GM21381 (cell line): Measurements from ENCODE around the gene GALNT15.

Source experiments
- ATAC-seq: cut with Tn5 transposase; IDR thresholded peaks from one replicate; pipeline ENCODE4 v1.9.1; 2021; ENCODE audit warnings: mild to moderate bottlenecking, moderate library complexity; ENCODE audit not compliant: unreplicated experiment

GALNT15 gene

DNA sequence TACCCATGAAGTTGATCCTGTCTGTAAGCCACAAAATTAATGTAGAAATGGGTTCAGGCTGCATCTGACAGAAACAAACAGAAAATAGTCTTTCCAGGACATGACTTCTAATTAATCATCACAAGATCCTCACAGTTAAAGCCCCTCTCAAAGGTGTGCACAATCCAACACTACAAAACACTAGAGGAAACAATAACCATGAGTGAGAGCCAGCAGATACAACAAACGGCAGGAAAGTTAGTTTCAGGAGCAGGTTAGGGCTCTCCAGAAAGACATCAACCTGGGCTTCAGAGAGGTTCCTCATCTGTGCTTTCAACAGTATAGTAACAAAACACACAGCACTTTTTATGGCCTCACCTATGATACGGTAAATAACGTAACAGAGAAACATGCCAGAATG lies 47.5 kb downstream of the GALNT15 start:
- no peak for ATAC-seq

DNA sequence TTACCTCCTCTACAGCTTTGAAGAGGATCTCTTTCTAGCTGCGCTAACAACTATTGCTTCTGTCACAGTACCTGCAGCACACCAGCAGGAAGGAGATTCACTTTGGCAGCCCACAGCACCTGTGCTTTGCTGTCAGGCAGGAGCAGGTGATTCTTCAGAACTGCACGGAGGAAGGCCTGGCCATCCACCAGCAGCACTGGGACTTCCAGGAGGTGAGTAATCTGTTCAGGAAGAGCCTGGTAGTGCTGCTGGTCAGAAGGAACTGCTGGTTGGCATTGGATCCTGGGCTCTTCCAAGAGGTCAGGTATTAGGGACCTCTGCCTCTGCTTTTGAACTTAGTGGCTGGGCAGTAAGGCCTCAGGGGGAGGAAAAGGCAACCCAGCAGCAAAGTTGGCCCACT lies 48.1 kb downstream of the GALNT15 start:
- no peak for ATAC-seq

DNA sequence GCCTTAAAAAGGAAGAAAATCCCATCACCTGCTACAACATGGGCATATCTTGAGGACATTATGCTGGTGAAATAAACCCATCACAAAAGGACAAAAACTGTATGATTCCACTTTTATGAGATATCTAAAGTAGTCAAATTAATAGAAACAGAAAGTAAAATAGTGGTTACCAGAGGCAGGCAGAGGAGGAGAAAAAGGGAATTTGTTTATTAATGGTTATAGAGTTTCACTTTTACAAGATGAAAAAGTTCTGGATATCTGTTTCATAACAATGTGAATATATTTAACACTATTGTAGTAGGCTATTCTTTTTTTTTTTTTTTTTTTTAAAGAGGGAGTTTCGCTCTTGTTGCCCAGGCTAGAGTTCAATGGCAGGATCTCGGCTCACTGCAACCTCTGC lies 49.8 kb downstream of the GALNT15 start:
- ATAC-seq: no peak

DNA sequence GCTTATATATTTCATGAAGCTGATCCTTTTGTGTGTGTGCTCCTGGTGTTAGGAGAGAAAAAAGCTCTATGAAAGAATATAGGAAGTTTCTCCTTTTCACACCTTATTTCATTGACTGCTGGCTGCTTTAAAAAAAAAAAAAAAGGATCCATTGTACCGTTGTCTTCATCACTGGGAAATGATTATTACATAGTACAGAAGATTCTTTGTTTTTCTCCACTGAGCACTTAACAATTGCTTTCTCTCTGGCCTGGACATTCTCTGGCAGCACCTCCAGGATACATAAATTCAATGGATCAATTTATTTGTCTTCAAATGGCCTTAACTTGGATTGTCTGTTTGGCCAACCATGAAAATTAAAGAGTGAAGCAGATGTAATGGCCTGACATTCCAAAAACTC lies 53.1 kb downstream of the GALNT15 start:
- no peak for ATAC-seq

DNA sequence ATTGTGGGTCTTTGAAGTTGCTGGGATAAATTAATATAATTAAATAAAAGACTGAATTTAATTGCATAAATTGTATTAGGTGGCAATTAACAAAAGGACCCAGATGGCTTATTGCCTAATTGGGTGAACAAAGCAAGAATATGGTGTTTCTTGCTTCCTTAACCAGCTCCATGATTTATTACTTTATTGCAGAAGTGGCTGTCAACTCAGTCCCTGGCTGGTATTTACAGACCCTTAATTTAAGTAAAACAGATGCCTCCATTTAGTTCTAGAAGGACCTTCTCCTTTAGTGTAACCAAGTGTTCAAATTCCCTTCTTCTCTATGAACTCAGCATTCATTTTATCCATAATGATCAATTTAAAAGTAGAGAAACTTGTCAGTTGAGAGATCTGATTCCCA lies 55.2 kb downstream of the GALNT15 start:
- no peak for ATAC-seq

DNA sequence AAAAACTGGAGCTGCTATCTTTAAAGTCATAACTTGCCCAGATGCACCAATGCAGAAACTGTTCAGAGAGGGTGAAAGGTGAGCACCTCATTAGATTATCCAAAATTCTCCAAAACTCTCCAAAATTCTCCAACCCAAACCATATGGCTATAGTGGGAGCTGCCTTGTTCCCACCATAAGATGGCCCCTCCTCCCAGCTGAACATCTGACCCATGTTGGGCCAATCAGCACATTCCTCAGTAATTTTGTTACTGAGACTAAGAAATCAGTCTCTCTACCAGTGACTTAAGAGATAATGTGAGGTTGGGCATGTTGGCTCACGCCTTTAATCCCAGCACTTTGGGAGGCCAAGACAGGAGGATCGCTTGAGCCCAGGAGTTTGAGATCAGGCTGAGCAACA lies 57.5 kb downstream of the GALNT15 start:
- no peak for ATAC-seq

DNA sequence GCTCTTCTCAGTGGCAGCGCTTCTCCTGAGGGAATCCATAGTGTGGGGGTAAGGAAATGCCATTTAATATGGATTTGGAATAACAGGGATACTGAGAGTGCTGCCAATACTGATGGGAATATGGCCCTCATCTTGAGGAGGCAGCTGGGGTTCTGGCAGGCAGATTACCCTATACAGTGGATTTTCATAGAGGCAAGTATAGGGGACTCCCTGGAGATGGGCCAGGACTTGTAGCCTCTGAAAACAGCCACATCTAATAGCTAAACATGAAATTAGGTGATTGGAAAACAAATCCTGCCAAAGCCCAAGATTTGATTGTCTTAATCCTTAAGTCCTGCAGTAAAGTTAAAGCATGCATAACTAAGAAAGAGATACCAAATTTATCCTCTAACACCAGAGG lies 59.3 kb downstream of the GALNT15 start:
- no peak for ATAC-seq

DNA sequence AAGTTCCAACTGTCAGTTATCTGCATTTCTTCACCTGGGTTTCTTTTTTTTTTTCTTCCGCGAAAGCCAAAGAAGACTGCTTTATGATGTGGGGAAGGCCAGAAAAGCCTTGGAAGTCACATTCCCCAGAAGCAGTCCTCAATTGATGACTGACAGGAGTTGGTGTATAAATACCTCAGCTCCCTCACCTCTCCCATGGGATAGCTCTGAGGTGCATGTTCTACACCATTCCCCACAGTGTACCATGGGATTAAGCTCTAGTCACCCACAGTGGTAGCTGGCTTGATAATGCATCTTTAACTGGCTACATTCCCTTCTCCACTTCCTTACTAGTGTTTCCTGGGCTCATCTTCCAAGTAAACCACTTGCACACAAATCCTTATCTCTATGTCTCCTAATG lies 59.8 kb downstream of the GALNT15 start:
- no peak for ATAC-seq

DNA sequence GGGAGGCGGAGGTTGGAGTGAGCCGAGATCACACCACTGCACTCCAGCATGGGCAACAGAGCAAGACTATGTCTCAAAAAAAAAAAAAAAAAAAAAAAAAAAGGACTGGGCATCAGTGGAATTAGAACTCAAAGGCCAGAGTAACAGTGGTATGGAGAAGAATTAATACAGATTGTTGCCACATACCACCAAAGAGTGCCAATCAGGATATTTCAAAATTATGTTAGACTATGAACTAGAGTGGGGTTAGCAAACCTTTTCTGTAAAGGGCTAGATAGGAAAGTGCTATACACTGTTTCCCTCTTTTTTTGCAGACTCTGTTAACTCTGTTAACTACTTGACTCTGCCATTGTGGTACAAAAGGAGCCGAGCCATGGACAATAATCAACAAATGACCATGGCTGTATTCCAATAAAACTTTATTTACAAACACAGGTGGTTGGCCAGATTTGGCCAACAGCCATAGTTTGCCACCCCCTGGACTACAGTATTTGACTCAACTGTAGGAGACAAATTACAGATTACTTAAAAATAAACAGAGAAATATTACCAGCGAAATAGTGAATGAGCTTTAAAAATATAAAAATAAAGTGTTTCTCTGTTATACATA lies 61.7 kb downstream of the GALNT15 start:
- no peak for ATAC-seq

DNA sequence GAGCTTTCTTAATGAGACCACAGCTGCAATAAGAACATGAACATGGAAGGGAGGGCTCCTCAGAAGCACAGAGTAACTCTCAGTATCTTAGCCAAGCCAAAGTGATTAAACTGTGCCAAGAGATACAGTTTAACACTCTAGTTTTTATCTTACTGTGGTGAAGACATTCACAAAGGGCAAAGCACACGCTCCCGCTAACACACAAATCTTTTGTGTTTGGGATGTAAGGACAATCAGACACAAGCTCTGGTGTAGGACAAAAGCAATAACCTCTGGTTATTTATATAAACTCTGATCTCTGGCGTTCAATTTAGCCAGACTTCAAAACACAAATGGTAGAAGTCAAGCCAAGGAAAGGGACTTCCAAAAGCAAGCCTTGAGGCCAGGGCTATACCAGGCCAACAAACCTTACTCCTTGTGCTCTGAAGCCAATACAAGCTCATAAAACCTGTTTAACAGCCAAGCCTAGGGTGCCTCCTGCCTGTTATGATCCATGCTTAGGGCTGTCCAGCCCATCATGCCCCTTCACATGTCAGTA lies 62.4 kb downstream of the GALNT15 start:
- no peak for ATAC-seq

DNA sequence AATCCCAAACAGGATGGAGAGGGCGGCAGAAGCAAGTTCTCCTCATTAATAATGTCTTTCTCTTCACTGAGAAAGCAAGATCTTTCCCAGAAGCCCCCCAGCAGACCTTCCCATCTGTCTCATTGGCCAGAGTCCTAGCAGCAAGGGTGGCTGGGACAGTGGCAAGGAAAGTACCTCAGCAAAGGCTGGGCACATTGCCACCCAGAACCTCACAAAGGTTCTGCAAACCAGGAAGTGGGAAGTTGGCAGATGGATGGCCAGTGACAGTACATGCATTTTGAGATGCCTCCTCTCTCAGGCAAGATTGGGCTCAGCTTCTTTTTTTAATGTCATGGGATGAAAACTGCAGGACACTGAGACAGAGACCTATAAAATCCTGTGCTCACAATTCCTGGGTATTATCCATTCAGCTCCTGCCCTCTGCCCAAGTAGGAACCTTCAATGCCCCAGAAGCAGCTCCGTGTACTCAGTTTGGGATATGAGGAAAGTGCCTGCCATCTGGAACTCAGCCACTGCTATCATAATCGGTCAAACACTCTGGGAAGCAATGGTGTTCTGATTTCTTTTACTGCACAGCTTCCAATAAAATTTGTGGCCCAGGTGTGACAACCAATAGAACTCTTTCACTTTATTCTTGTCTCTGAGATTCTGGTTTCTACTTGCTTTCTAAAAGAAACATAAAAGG lies 64.7 kb downstream of the GALNT15 start:
- ATAC-seq: no peak

DNA sequence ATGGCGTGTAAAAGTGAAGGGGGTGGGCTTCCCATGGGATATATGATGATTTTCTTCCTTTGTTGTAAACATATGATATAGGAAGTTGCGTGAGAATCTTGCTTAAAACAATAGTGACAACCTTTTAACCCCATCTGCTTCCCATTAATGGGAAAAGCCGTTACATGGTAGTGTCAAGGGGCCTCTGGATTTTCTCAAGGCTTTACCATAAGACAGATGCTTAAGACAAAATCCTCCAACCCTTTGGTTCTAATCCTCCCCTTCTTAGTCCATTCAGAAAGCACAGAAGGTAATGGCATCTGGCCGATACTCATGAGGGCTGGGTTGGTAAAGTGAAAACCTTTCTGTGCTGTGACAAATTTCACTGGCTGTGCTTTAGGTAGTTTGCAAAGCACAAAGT lies 65.3 kb downstream of the GALNT15 start:
- ATAC-seq: no peak

DNA sequence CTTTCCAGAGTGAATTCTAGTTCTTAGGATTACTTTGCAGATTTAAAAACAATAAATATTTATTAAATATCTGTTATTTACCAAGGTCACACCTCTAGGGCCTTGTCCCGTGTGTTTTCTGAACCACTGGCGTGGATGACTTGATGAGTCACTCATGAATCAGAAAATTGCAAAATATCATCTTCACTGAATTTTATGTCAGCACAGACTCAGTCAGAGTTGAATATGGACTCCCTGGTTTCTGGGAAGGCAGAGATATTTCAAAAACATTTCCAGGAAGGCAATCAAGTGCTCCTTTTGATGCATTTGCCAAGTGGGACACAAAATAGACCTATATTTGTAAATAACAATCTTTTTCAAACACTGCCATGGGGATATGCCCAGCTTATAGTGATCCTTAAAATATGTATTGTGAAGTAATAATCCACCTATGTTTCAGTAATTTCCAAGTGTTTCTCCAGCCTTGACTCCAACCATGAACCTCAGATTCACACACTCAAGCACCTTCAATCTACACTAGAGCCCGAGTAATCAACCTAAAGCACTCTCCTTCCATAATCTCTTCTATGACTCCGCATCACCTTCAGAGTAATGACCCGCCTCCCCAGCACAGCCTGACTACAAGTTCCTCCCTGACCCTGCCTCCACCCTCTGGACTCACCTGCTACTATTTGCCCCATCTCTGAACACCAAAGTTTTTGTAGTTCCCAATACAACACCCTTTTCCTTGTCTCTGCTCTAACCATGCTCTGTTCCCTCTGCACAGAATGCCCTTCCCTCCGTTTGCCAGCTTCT lies 65.9 kb downstream of the GALNT15 start:
- no peak for ATAC-seq

DNA sequence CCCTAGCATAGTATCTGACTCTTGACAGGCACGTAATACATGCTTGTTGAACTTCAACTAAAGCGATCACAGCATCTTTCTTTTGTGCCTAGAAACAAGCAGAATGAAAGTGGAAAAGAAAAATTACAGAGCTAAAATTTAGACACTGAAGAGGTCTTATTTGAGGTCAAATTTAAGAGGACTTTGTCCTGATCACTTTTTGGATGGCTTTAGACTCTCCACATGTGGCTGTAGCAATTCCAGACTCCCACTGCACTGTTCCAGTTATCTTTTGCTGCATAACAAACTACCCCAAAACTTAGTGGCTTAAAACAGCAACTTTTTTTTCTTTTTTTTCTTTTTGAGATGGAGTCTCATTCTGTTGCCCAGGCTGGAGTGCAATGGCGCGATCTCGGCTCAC lies 66.7 kb downstream of the GALNT15 start:
- ATAC-seq: no peak

DNA sequence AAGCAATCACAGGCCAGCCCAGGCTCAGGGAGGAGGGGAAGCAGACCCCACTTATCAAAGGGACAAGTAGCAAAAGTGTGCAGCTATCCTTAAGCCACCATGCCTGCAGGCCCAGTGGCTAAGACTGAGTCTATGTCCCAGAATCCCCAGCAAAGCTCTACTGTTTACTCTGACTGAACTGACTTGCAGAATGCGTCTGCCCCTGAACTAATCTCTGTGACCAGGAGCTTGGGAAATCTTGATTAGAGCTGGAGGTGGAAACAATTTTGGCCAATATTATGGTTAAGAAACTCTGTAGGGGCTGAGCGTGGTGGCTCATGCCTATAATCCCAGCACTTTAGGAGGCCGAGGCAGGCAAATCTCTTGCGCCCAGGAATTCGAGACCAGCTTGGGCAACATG lies 67.7 kb downstream of the GALNT15 start:
- ATAC-seq: no peak

DNA sequence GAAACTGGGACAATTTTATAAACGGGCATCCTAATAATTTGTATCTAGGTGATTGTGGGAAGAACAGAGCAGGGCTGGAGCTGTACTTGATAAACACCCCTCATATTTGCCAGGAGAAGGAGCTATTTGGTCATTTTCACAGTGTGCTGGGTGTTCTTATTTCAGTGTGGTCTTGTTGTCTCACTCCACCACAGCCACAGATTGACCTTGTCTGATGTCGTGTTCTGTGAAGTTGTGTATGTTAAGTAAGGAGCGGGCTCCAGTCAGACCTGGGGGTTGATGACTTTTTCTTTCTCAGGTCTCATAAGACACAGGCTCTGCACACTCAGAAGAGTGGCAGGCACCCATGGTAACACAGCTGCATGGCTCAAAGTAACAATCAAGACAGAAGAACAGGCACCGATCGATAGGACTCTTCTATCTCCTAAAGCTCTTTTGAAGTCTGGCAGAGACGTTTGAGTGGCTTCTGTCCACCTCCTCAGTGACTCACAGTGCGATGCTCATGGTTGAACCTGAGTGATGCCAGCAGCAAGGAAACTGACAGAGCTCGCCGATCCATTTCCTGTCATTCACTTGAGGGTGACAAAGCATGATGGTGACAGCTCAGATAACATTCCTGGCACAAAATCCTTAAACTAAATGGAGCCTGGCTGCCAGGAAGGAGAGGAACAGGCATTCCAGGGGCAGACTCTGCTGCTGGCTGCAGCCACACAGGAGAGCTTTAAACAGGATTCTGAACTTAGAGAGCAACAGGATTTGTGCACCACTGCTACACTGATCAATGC lies 69.4 kb downstream of the GALNT15 start:
- no peak for ATAC-seq

DNA sequence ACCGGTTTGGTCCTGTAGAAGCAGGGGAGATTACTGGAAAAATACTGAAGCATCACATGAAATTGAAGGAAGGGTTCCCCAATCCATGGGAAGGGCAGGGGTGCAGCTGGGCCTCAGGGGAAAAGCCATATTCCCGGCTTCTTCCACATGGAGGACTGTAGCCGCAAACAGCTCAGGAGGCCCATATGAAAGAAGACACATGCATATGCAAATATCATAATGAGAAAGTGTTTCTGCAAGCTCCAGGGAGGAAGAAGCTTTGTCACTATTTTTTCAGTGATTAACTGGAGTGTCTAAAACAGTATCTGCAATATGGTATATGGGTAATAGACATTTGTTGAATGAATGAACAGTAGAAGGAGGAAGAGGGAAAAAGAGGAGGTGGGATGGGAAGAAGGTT lies 71.1 kb downstream of the GALNT15 start:
- no peak for ATAC-seq

DNA sequence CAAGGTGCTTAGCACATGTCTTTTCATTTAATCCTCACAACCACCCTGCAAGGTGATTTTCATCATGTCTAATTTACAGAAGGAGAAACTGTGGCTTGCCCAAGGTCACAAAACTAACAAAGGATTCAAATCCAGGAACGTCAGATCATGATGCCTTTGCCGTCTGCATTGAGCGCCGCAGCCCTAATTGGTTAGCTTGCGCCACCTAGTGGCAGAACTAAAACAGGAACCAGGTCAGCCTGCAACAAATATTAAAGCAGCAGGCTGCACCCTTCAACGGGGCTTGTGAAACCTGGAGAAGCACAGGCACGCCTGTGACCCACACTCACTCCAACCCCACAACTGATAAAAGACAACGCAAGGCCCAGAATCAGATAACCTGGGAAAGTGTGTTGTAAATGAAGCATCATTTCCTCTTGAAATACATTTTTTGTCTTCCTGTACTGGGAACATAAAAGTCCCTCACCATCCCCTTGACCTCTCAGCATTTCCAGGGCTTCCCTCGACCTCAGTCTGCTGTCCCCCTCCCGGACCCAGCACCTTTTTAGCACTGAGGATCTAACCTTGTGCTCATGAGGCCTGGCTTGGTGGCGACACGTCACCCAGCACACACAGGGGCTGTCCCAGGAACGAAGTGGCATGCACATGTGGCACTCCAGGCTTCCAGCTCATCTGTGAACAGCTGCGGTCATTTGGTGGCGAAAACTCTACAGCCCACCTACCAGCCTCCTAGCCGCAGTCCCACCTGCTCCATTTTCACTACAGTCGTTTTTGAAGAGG lies 73.0 kb downstream of the GALNT15 start:
- ATAC-seq: peak; percentile 75

DNA sequence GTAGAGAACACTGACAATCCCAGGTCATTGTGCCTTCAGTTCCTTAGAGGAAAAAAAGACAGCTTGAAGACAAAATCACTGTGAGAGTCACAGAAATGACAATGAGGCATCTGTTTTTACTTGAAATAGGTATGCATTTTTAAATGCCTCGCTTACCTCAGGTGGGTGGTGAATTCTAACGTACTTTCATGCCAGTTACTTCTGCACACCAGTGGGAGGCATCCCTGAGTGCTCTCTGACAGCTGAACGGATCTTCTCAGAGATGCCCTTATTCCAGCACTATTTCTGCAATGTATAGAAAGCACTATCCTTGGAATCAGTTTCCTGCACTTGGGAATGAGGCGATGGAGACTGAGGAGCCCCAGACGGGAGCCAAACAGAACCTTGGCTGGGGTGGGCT lies 74.1 kb downstream of the GALNT15 start:
- no peak for ATAC-seq

DNA sequence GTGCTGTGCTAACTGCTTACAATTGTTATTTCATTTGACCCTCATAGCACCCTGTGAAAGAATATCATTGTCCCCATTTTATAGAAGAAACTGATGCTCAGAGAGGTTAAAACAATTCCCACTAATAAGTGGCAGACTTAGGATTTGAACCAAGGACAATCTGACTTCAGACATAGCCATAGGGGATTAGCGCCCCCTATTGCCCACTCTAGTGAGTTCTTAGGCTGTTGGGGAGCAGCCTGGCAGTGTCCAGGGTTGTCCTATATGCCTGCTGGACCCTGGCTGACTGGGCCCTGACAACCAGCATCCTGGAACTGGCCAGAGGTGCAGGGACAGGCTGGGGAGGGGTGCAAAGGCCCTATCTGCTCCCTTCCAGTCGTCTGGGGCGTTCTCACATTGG lies 74.9 kb downstream of the GALNT15 start:
- ATAC-seq: no peak
